ENCODE data around the gene SCAF8.

DNA sequence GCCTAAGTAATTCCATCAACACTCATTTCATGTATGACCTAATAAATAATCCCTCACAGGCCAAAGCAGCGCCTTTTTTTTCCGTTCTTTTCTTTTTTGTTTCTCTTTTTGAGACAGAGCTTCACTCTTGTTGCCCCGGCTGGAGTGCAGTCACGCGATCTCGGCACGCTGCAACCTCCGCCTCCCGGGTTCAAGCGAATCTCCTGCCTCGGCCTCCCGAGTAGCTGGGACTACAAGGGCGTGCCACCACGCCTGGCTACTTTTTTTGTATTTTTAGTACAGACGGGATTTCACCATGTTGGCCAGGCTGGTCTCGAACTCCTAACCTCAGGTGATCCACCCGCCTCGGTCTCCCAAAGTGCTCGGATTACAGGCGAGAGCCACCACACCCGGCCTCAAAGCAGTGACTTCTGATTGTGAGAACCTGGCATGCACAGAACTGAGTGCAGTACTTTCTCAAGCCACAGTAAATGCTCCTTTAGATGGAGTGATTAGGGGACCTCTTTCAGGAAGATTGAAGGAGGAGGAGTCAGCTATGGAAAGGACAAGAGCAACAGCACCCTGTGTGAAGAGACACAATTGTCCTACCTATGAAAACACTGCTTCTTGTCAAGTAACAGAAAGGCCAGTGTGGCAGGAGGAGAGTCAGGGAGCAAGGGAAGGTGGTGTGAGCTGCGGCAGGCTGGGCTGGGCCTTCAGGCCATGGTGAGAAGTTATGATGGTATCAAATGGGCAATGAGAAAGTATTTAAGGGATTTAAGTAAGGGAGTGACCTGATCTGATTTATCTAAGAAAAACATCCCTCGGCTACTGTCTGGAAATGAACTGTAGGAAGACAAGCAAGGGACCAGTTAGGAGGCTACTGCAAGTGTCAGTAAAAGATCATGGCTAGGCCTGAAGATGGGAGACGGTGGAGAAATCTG, 1.7 kb upstream of the SCAF8 start:
- TF ChIP-seq POLR2A (IDR thresholded peaks at IDR 0.05; ENCODE audit: low read length) = no peak
- TF ChIP-seq GATA1 (IDR thresholded peaks at IDR 0.05; ENCODE audit: low read depth, low read length) = no peak

Measured in erythroblast (primary cell).